SIG-M5 treated with dmso at 0.1 percent for 504 hours (cell line): ENCODE measurements around the gene FTH1.
"Not testable (repeated sequence)": the region's sequence is repeated elsewhere in the genome, so short reads cannot be mapped to it uniquely, and the experiment has no call there.

Source experiments
- DNase-seq: peaks from one replicate; lab custom pipeline; 2025; ENCODE audit not compliant: unreplicated experiment; lab: John Stamatoyannopoulos, UW

FTH1 gene

GRCh38 chr11:61978703-61979661 is 11.5 kb upstream of the FTH1 start:
- no peak for DNase-seq

GRCh38 chr11:61976813-61977475 is 9.5 kb upstream of the FTH1 start:
- no peak for DNase-seq

GRCh38 chr11:61976420-61976800 is 9.0 kb upstream of the FTH1 start:
- DNase-seq = no peak

- DNase-seq = no peak
These were observed 8.4 kb upstream of the FTH1 start for GRCh38 chr11:61975638-61976419.

- DNase-seq = no peak
These were observed 7.6 kb upstream of the FTH1 start for GRCh38 chr11:61974766-61975631.

GRCh38 chr11:61973476-61974162 is 6.2 kb upstream of the FTH1 start:
- DNase-seq = no peak

GRCh38 chr11:61972672-61973475 is 5.4 kb upstream of the FTH1 start:
- peak; percentile 76 for DNase-seq

GRCh38 chr11:61972112-61972671 is 4.8 kb upstream of the FTH1 start:
- DNase-seq = no peak

- peak; percentile 89 for DNase-seq
These were observed 4.0 kb upstream of the FTH1 start for GRCh38 chr11:61971248-61972111.

GRCh38 chr11:61969838-61970662 is 2.6 kb upstream of the FTH1 start:
- peak; percentile 91 for DNase-seq

GRCh38 chr11:61969391-61969758 is 1.9 kb upstream of the FTH1 start:
- DNase-seq = no peak

GRCh38 chr11:61968758-61969390 is 1.4 kb upstream of the FTH1 start:
- DNase-seq = no peak

- no peak for DNase-seq
These were observed 707 bp upstream of the FTH1 start for GRCh38 chr11:61967924-61968757.

- DNase-seq = no peak
These were observed 709 bp downstream of the FTH1 start for GRCh38 chr11:61966734-61967115.

- not testable (repeated sequence) for DNase-seq
These were observed 2.7 kb downstream of the FTH1 start for GRCh38 chr11:61964666-61965271.
